Upper lobe of left lung (tissue), 6 donors: Measurements from ENCODE around the gene NFKB1. TPM values are rescaled to one million over a fixed set of nuclear protein-coding genes. Genes with fewer than 3 reads are reported as not detected.
A peak's percentile ranks its signal among the peaks of the same experiment; 100 is the strongest.

ENCODE experiments used
- ATAC-seq, 2 donors: fragments of 200-7000 bp; cut with Tn5 transposase; one replicate each; pipeline ENCODE4 v1.9.1; 2022; ENCODE audit warnings: mild to moderate bottlenecking in 2 of 2, moderate library complexity in 2 of 2; ENCODE audit not compliant: low FRiP score in 2 of 2
- DNase-seq, 2 donors: peaks; one replicate each; pipeline ENCODE4 v3.0.0-alpha.2; 2019 to 2020
- H3K27ac ChIP-seq, 4 donors: fragments of 200-600 bp; sonication (generic); one replicate each; pipeline ENCODE4 v1.5.1; 2016 to 2019
- H3K27me3 ChIP-seq, 4 donors: fragments of 200-600 bp; sonication (generic); one replicate each; pipeline ENCODE4 v1.5.1; 2017 to 2019
- H3K36me3 ChIP-seq, 4 donors: fragments of 200-600 bp; sonication (generic); one replicate each; pipeline ENCODE4 v1.5.1; 2016 to 2019
- H3K4me1 ChIP-seq, 4 donors: fragments of 200-600 bp; sonication (generic); one replicate each; pipeline ENCODE4 v1.5.1; 2018 to 2019
- H3K4me3 ChIP-seq, 4 donors: fragments of 200-600 bp; sonication (generic); one replicate each; pipeline ENCODE4 v1.5.1; 2017 to 2019; ENCODE audit warnings: mild to moderate bottlenecking in 2 of 4, moderate library complexity in 1 of 4
- H3K9me3 ChIP-seq, 4 donors: fragments of 200-600 bp; sonication (generic); one replicate each; pipeline ENCODE4 v1.5.1; 2018 to 2019
- EP300 ChIP-seq, 4 donors: sonication (generic); formaldehyde crosslinking; IDR thresholded peaks; one replicate each; pipeline ENCODE4 v1.5.1; 2017; ENCODE audit warnings: antibody characterized with exemption in 4 of 4, control low read depth in 2 of 4
- POLR2A ChIP-seq, 4 donors: fragments of 450-650 bp; IDR thresholded peaks; one replicate each; pipeline ENCODE4 v1.5.1; 2016 to 2017; ENCODE audit warnings: antibody characterized with exemption in 4 of 4, mild to moderate bottlenecking in 2 of 4
- POLR2AphosphoS5 ChIP-seq, 2 donors: sonication (generic); formaldehyde crosslinking; IDR thresholded peaks; one replicate each; pipeline ENCODE4 v1.5.1; 2017; ENCODE audit warnings: antibody characterized with exemption in 2 of 2
- WGBS, 2 donors: methylation state at CpG; one replicate each; pipeline ENCODE4 v1.1.5; 2017 to 2018; 5-methylcytosine and 5-hydroxymethylcytosine counted together
- total RNA-seq, 6 donors: library from RNA; depleted of rRNA in 4 of 6; stranded (reverse); fragments of >200 nt in 4 of 6; gene quantifications; one replicate each; pipeline versions ENCODE4 v1.1.0 to v1.2.1, GENCODE V29; 2016 to 2021
- TF ChIP-seq, protein P1 (sequence below), 6 experiments: fragments of 450-650 bp in 4 of 6; fragments of 200-600 bp in 2 of 6; sonication (generic) in 2 of 6; IDR thresholded peaks; one replicate each; pipeline ENCODE4 v1.5.1; 2016 to 2019; ENCODE audit warnings: antibody characterized with exemption in 6 of 6
- donor health status: DM: no; HTN: no; CAD: no; lungs with moderate emphysema.
- donor health status: DM: no; HTN: yes; CAD: no; lungs with severe emphysema.

NFKB1 gene
- total RNA-seq, 6 donors from 2014 or later: 15.8 to 69.1 (median 39.1) TPM

DNA sequence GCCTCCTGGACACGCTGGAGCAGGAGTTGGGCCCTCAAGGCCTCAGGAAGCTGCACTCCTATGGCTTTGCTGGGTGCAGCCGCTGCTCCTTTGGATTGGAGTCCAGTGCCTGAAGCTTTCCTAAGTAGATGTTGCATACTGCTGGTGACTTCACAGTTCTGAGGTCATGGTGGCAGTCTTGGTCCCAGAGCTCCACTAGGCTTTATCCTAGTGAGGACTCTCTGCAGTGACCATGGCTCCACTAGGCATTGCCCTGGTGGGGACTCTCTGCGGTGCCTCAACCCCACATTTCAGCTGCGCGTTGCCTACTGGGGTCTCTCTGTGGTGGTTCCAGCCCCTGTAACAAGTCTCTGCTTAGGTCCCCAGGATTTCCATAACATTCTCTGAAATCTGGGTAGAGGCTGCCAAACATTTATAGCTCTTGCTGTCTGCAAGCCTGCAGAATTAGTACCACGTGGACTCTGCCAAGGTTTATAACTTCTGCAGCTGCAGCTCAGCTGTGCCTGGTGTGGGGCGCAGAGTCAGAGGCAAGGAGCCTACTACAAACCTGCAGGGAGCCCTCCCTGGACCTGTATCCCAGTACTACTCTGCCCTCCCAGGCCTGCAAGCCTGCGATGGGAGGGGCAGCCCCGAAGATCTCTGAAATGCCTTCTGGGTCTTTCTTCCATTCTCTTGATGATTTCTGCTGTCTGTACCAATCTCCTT lies 46.0 kb upstream of the NFKB1 start:
- WGBS, 2 donors: 85 to 89% methylated on average over 7 to 9 of the region's 9 CpGs
- H3K4me1 ChIP-seq: peaks cover 0 to 4% (median 0%) of the 10 kb centered on the region in 4 donors
- no peak overlapping the region for H3K27ac ChIP-seq
- no peak overlapping the region for H3K4me3 ChIP-seq
- peaks cover 0 to under 1% (median 0%) of the 10 kb centered on the region in 4 donors for H3K9me3 ChIP-seq
- DNase-seq (peak in 1 of 2 donors; percentile 1), ATAC-seq (peak in 1 of 2 donors; percentile 43)
- no peaks in the 10 kb centered on the region for H3K36me3 ChIP-seq
- no peaks in the 10 kb centered on the region for H3K27me3 ChIP-seq
- TF ChIP-seq POLR2A (IDR thresholded peaks at IDR 0.05): no peak
- TF ChIP-seq EP300 (IDR thresholded peaks at IDR 0.05): no peak
- TF ChIP-seq, protein P1, sequence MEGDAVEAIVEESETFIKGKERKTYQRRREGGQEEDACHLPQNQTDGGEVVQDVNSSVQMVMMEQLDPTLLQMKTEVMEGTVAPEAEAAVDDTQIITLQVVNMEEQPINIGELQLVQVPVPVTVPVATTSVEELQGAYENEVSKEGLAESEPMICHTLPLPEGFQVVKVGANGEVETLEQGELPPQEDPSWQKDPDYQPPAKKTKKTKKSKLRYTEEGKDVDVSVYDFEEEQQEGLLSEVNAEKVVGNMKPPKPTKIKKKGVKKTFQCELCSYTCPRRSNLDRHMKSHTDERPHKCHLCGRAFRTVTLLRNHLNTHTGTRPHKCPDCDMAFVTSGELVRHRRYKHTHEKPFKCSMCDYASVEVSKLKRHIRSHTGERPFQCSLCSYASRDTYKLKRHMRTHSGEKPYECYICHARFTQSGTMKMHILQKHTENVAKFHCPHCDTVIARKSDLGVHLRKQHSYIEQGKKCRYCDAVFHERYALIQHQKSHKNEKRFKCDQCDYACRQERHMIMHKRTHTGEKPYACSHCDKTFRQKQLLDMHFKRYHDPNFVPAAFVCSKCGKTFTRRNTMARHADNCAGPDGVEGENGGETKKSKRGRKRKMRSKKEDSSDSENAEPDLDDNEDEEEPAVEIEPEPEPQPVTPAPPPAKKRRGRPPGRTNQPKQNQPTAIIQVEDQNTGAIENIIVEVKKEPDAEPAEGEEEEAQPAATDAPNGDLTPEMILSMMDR (IDR thresholded peaks at IDR 0.05): no peak
- no peak for TF ChIP-seq POLR2AphosphoS5 (IDR thresholded peaks at IDR 0.05)

DNA sequence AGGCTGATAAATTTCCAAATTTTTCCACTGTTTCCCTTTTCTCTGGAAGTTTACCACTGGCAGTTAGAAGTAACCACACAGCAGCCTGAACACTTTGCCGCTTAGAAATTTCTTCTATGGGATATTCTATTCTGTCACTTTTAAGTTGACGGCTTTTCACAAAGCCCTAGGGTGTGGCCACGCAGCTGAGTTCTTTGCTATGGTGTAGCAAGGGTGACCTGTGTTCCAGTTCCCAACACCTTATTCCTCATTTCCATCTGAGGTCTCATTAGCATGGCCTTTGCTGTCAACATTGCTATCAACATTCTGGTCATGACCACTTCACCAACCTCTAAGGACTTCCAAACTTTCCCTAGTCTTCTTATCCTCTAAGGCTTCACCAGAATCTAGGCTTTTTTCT lies 45.4 kb upstream of the NFKB1 start:
- H3K4me1 ChIP-seq: peaks cover 0 to 4% (median 0%) of the 10 kb centered on the region in 4 donors
- TF ChIP-seq POLR2AphosphoS5 (IDR thresholded peaks at IDR 0.05) (no peak), POLR2A (IDR thresholded peaks at IDR 0.05) (no peak), EP300 (IDR thresholded peaks at IDR 0.05) (no peak)
- TF ChIP-seq, protein P1 (IDR thresholded peaks at IDR 0.05): no peak
- no peaks in the 10 kb centered on the region for H3K36me3 ChIP-seq
- H3K27me3 ChIP-seq: no peaks in the 10 kb centered on the region
- H3K27ac ChIP-seq: no peak overlapping the region
- H3K9me3 ChIP-seq: peaks cover 0 to 4% (median 0%) of the 10 kb centered on the region in 4 donors
- ATAC-seq: no peak
- no peak for DNase-seq
- no peak overlapping the region for H3K4me3 ChIP-seq
- 81 to 87% methylated on average over 3 of the region's 3 CpGs for WGBS, 2 donors

DNA sequence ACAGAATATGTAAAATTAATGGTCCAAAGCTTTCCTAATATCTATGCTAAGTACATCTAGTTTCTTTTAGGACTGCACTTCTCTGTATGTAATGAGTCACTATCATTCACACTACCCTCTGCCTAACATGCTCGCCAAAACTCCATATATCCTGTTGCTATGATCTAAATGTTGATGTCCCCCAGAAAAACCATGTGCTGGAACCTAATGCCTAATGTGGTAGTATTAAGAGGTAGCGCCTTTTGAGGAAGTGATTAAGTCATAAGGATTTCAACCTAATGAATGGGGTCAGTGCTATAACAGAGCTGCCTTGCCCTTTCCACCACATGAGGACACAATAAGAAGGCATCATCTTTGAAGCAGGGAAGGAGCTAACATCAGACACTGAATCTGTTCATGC lies 34.9 kb upstream of the NFKB1 start:
- WGBS, 2 donors: 90 to 93% methylated on average over 2 of the region's 2 CpGs
- no peak for TF ChIP-seq POLR2AphosphoS5 (IDR thresholded peaks at IDR 0.05)
- no peak for TF ChIP-seq POLR2A (IDR thresholded peaks at IDR 0.05)
- no peak for TF ChIP-seq EP300 (IDR thresholded peaks at IDR 0.05)
- TF ChIP-seq, protein P1 (IDR thresholded peaks at IDR 0.05): no peak
- Histone ChIP-seq H3K4me1 (no peaks in the 10 kb centered on the region), H3K4me3 (no peak overlapping the region), H3K27ac (no peak overlapping the region), H3K36me3 (no peaks in the 10 kb centered on the region), H3K27me3 (no peaks in the 10 kb centered on the region), H3K9me3 (no peaks in the 10 kb centered on the region)
- ATAC-seq: no peak
- DNase-seq: no peak

DNA sequence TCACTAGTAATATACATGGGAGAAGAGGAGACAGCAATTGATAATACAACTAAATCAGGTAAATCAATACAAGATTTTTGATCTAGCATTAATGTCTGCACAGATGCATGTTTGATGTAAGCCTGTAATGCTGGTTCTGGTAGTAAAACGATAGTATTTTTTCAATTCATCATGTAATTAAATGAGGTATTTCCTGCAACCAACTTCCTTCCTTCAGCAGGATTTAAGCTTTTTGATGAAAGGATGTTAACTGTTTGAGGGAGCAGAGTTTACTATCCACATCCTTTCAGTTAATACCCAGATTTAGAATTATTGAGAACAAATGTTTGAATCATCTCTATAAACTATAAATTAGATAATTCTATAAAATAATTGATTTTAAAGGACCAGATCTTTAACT lies 31.4 kb upstream of the NFKB1 start:
- Histone ChIP-seq H3K27ac (no peak overlapping the region), H3K27me3 (no peaks in the 10 kb centered on the region), H3K36me3 (no peaks in the 10 kb centered on the region), H3K4me1 (no peaks in the 10 kb centered on the region), H3K4me3 (no peak overlapping the region), H3K9me3 (no peaks in the 10 kb centered on the region)
- DNase-seq: no peak
- ATAC-seq: no peak
- TF ChIP-seq EP300 (IDR thresholded peaks at IDR 0.05) (no peak), POLR2AphosphoS5 (IDR thresholded peaks at IDR 0.05) (no peak), POLR2A (IDR thresholded peaks at IDR 0.05) (no peak)
- TF ChIP-seq, protein P1 (IDR thresholded peaks at IDR 0.05): no peak
- WGBS, 2 donors: 21 to 22% methylated on average over 1 of the region's 1 CpG
